Parathyroid adenoma (tissue), 2 donors: ENCODE results near the gene PPP1R14D.

Experiments
- H2AFZ ChIP-seq: fragments of 300-600 bp; sonication (generic); one replicate; pipeline ENCODE4 v1.7.0; 2017; ENCODE audit warnings: antibody characterized with exemption, mild to moderate bottlenecking
- H3K27ac ChIP-seq: fragments of 300-600 bp; sonication (generic); one replicate; pipeline ENCODE4 v1.7.0; 2017
- H3K27me3 ChIP-seq: fragments of 300-600 bp; sonication (generic); one replicate; pipeline ENCODE4 v1.7.0; 2017; ENCODE audit warnings: low read length; ENCODE audit not compliant: control insufficient read depth, insufficient read depth
- H3K36me3 ChIP-seq: fragments of 300-600 bp; sonication (generic); one replicate; pipeline ENCODE4 v1.7.0; 2017; ENCODE audit warnings: low read length; ENCODE audit not compliant: control insufficient read depth, insufficient read depth
- H3K4me1 ChIP-seq: fragments of 300-600 bp; sonication (generic); one replicate; pipeline ENCODE4 v1.7.0; 2017; ENCODE audit warnings: control low read depth
- H3K4me2 ChIP-seq: fragments of 300-600 bp; sonication (generic); one replicate; pipeline ENCODE4 v1.7.0; 2017; ENCODE audit warnings: low read length
- H3K4me3 ChIP-seq: fragments of 300-600 bp; sonication (generic); one replicate; pipeline ENCODE4 v1.7.0; 2017; ENCODE audit warnings: low read depth, low read length
- H3K79me2 ChIP-seq: fragments of 300-600 bp; sonication (generic); one replicate; pipeline ENCODE4 v1.7.0; 2017; ENCODE audit warnings: control low read depth
- H3K9ac ChIP-seq: fragments of 300-600 bp; sonication (generic); one replicate; pipeline ENCODE4 v1.7.0; 2017; ENCODE audit warnings: mild to moderate bottlenecking
- H3K9me3 ChIP-seq: fragments of 300-600 bp; sonication (generic); one replicate; pipeline ENCODE4 v1.7.0; 2017; ENCODE audit warnings: low read length; ENCODE audit not compliant: control insufficient read depth
- CTCF ChIP-seq: fragments of 300-600 bp; sonication (generic); IDR thresholded peaks from one replicate; pipeline ENCODE4 v1.7.0; 2017; ENCODE audit warnings: antibody characterized with exemption, mild to moderate bottlenecking
- donor health status: primary hyperparathyroidism.

The PPP1R14D gene

DNA sequence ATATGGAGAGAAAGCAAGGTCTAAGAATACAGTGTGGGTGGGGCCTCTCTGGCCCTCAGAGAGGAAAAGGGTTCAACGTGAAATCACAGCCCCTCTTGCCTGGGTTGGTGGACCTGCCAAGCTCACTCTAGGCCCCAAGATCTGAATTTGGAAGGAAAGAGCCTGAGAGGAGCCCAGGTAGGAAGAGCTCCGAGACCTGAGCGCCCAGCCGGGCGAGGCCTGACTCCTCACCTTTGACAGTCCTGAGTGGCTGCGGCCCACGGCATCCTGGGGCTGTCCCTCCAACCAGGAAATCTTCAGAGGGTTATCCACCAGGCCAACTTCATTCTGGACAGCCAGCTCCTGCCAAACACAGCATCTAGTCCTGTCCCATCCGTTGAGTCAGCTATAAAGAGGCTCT, 55.0 kb downstream of the PPP1R14D start:
- Histone ChIP-seq H3K79me2 (peaks cover 5% of the 10 kb centered on the region), H3K27ac (no peak overlapping the region), H3K9me3 (no peaks in the 10 kb centered on the region), H3K36me3 (no peaks in the 10 kb centered on the region), H3K9ac (no peak overlapping the region), H3K27me3 (no peaks in the 10 kb centered on the region), H3K4me2 (no peak overlapping the region), H3K4me1 (no peaks in the 10 kb centered on the region), H3K4me3 (no peak overlapping the region), H2AFZ (no peak overlapping the region)
- no peak for TF ChIP-seq CTCF

DNA sequence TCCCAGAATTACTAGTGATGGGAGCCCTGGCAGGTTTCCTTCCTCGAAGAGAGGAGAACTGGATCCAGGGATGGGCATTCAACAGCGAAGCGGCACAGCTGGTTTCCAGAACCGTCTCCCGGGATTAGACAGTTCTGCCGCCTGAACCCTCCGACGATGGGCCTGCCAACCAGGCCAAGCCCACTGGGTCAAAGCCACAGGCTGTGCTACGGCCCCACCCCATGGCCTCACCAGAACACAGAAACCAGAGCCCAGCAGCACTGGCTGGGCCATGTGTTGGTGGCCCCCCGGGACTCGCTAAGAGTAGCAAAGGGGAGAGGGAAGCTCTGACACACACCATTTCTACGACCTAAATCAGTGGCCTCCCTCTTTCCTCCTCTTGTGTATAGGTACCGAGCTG, 56.5 kb downstream of the PPP1R14D start:
- no peak for TF ChIP-seq CTCF
- H3K9me3 ChIP-seq, result no peaks in the 10 kb centered on the region
- H3K4me2 ChIP-seq, result no peak overlapping the region
- no peak overlapping the region for H2AFZ ChIP-seq
- H3K4me1 ChIP-seq, result no peaks in the 10 kb centered on the region
- no peaks in the 10 kb centered on the region for H3K36me3 ChIP-seq
- H3K4me3 ChIP-seq, result no peak overlapping the region
- no peaks in the 10 kb centered on the region for H3K27me3 ChIP-seq
- no peaks in the 10 kb centered on the region for H3K79me2 ChIP-seq
- H3K9ac ChIP-seq, result no peak overlapping the region
- no peak overlapping the region for H3K27ac ChIP-seq

- Histone ChIP-seq H3K27ac (no peak overlapping the region), H3K4me3 (no peak overlapping the region), H3K36me3 (no peaks in the 10 kb centered on the region), H3K79me2 (no peaks in the 10 kb centered on the region), H2AFZ (no peak overlapping the region), H3K9me3 (no peaks in the 10 kb centered on the region), H3K4me2 (no peak overlapping the region), H3K9ac (no peak overlapping the region), H3K4me1 (no peaks in the 10 kb centered on the region), H3K27me3 (no peaks in the 10 kb centered on the region)
- TF ChIP-seq CTCF, result no peak
These were observed 57.3 kb downstream of the PPP1R14D start for GRCh38 chr15:40771242-40771641.

DNA sequence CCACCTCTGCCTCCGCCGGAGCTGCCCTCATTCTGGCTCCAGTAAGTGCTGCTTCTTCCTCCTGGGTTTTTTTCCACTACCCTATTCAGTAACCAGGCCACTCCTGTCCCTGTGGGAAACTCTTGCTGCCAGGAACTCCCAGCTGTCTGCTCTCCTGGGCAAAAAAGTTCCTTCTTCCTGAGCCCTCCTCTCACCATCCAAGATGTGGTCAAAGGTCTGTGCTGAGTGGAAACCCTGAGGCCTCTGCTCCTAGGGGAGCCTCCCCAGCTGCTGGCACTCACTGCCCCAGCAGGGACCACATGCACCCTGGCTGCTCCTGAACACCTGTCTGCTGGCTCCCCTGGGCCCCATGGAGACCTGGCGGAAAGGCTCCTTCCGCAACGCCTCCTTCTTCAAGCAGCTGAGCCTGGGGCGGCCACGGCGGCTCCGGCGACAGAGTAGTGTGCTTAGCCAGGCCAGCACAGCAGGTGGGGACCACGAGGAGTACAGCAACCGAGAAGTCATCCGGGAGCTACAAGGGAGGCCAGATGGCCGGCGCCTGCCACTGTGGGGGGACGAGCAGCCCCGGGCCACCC, 58.3 kb downstream of the PPP1R14D start:
- no peak overlapping the region for H3K4me2 ChIP-seq
- H3K79me2 ChIP-seq, result no peaks in the 10 kb centered on the region
- no peak overlapping the region for H3K9ac ChIP-seq
- H3K9me3 ChIP-seq, result no peaks in the 10 kb centered on the region
- H3K4me3 ChIP-seq, result no peak overlapping the region
- H3K27ac ChIP-seq, result no peak overlapping the region
- TF ChIP-seq CTCF, result no peak
- H3K36me3 ChIP-seq, result no peaks in the 10 kb centered on the region
- no peaks in the 10 kb centered on the region for H3K27me3 ChIP-seq
- H2AFZ ChIP-seq, result no peak overlapping the region
- no peaks in the 10 kb centered on the region for H3K4me1 ChIP-seq
